ENCODE data around the gene STK32B.

DNA sequence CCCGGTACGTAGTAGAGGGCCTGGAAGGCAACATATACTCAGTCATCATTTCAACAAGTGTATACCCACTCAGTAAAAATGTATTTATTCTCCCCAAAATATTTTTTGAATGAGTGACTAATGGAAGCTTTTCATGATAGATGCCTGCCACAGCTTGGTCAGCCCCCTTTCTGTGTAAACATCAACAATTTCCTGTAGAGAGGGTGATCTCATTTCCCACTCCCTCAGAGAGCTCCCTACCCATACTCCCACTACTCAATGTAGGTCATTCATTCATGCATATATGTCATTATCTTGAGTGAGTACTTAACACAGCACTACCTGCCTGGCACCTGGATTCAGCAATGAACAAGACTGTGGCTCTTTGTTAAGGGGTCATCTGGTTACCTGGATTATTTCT lies 81.9 kb downstream of the STK32B start:
- TF ChIP-seq CTCF (conservative IDR thresholded peaks at IDR 0.05; ENCODE audit: low read depth, low read length) (no peak), MXI1 (IDR thresholded peaks at IDR 0.05; ENCODE audit: borderline replicate concordance, low read depth, low read length) (no peak), RAD21 (IDR thresholded peaks at IDR 0.05; ENCODE audit: low read length) (no peak), RCOR1 (IDR thresholded peaks at IDR 0.05; ENCODE audit: insufficient replicate concordance, low read length) (no peak), RFX5 (IDR thresholded peaks at IDR 0.05; ENCODE audit: low read depth, low read length) (no peak), POLR2A (IDR thresholded peaks at IDR 0.05; ENCODE audit: low read depth, low read length) (no peak), FOS (IDR thresholded peaks at IDR 0.05; ENCODE audit: low read depth, low read length) (no peak), MAZ (IDR thresholded peaks at IDR 0.05; ENCODE audit: borderline replicate concordance, low read depth, low read length) (no peak), BHLHE40 (IDR thresholded peaks at IDR 0.05; ENCODE audit: low read depth, low read length) (no peak)
